Measurements from ENCODE around the gene SPATA20. TPM values are rescaled to one million over a fixed set of nuclear protein-coding genes. Genes with fewer than 3 reads are reported as not detected.
A peak's percentile ranks its signal among the peaks of the same experiment; 100 is the strongest.

SPATA20 gene
- total and polyA plus RNA-seq, 2 of the 13 experiments (the other 11 are each of a cell fraction or from before 2014, with no cell fraction given) = 36.1 to 64.8 TPM

- TF ChIP-seq HMGXB4 (CRISPR knock-in tag; IDR thresholded peaks at IDR 0.05; ENCODE audit: borderline replicate concordance in 1 of 2, low read depth in 1 of 2) (no peak), GPBP1L1 (CRISPR knock-in tag; IDR thresholded peaks at IDR 0.05) (no peak), ZNF232 (CRISPR knock-in tag; IDR thresholded peaks at IDR 0.05; ENCODE audit: borderline replicate concordance) (no peak), ETS1 (CRISPR knock-in tag; IDR thresholded peaks at IDR 0.05) (no peak), ZFYVE20 (CRISPR knock-in tag; IDR thresholded peaks at IDR 0.05; ENCODE audit: borderline replicate concordance, low read depth) (no peak), SOX13 (IDR thresholded peaks at IDR 0.05) (no peak), SOX13 (CRISPR knock-in tag; conservative IDR thresholded peaks at IDR 0.05 in 1 of 2, IDR thresholded peaks at IDR 0.05 in 1 of 2) (no peak)
Measured at GRCh38 chr17:50603340-50603739, 56.4 kb downstream of the SPATA20 start (continued).

GRCh38 chr17:50604513-50604912, 57.5 kb downstream of the SPATA20 start:
- DNase-seq (ENCODE audit: low spot score) = no peak
- peak; percentile 47 for ATAC-seq
- no TSS peak for BruUV-seq (replicated peaks)
- Histone ChIP-seq H4K20me1 (ENCODE audit: insufficient read depth, low read length) (no peaks in the 10 kb centered on the region), H3K36me3 (replicated peaks in 1 of 2; ENCODE audit: control insufficient read depth in 1 of 2, insufficient read depth in 2 of 2, low read length in 2 of 2) (no peaks in the 10 kb centered on the region), H2AFZ (ENCODE audit: low read length) (no peak overlapping the region), H3K27ac (ENCODE audit: extremely low read length, insufficient read depth, low read length) (no peak overlapping the region), H3K4me3 (replicated peaks in 1 of 3; ENCODE audit: insufficient read depth in 1 of 3, low read depth in 2 of 3, low read length in 3 of 3) (no peak overlapping the region; a peak in 1 of 6 replicates), H3K4me2 (ENCODE audit: low read depth, low read length) (no peak overlapping the region), H3K9me3 (ENCODE audit: low read length) (no peaks in the 10 kb centered on the region), H3K79me2 (ENCODE audit: insufficient read depth, low read length) (no peaks in the 10 kb centered on the region), H3K9ac (ENCODE audit: insufficient read depth, low read depth, low read length) (no peak overlapping the region), H3K27me3 (ENCODE audit: control insufficient read depth in 1 of 2, insufficient read depth in 2 of 2, low read length in 2 of 2) (peaks cover 37 to 99% of the 10 kb centered on the region in 2 experiments; a peak in 4 of 5 replicates), H3K4me1 (ENCODE audit: insufficient read depth, low read length) (no peaks in the 10 kb centered on the region)
- TF ChIP-seq RELA (CRISPR knock-in tag; IDR thresholded peaks at IDR 0.05) (no peak), ZNF713 (CRISPR knock-in tag; IDR thresholded peaks at IDR 0.05) (no peak), ZXDC (CRISPR knock-in tag; IDR thresholded peaks at IDR 0.05) (no peak), ZNF329 (CRISPR knock-in tag; IDR thresholded peaks at IDR 0.05; ENCODE audit: low read depth) (no peak), HNRNPLL (IDR thresholded peaks at IDR 0.05; ENCODE audit: low read depth, low read length, poor library complexity, severe bottlenecking) (peak; percentile 17)
- 0% methylated on average over 2 of the region's 13 CpGs for WGBS (ENCODE audit: low lambda C conversion rate)
- no peak for FAIRE-seq
- intact Hi-C loops (cut with micrococcal nuclease; ENCODE audit: unreplicated experiment) (no loop called here), in situ Hi-C loops (cut with HindIII; ENCODE audit: extremely low pct_ligation_motif_present, low pct_unique_long_range_greater_than_20kb) (no loop called here)
- ChIA-PET POLR2A (interaction anchor here (1.3 kb wide), 1 partner anchor 22 kb away, joined by 3 read pairs; no protein-coding TSS in a partner anchor), CTCF (ENCODE audit: low intra/inter-chr PET ratio, low total read pairs) (no interaction called here)

Measured in HepG2 (cell line).